ENCODE measurements around the gene SAMD4B.
A peak's percentile ranks its signal among the peaks of the same experiment; 100 is the strongest.

DNA sequence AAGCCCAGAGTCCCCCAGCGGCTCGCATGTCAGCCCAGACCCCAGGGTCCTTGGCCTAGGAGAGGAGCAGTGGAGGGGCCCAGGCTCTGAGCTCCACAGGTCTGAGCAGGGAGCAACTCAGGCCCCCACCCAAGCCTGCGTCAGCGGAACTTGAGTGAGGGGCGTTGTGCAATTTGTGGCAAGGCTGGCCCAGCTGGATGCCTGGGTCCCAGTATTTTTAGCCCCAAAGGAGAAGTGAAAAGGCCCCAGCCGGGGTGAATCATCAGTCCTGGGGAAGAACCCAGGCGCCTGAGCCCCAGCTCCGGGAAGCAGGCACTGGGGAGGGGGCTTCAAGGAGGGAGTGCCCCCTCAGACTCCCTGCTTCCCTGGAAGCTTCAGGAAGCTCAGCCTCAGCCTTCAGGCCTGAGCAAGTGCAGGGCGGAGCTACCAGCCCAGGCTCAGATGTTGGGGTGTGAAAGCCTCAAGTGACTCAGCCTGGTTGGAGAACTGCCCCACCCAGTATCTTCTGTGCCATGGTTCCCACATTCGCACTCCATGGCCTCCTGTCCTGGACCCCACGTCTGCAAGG, 56.2 kb downstream of the SAMD4B start:
- TF ChIP-seq, protein P1, sequence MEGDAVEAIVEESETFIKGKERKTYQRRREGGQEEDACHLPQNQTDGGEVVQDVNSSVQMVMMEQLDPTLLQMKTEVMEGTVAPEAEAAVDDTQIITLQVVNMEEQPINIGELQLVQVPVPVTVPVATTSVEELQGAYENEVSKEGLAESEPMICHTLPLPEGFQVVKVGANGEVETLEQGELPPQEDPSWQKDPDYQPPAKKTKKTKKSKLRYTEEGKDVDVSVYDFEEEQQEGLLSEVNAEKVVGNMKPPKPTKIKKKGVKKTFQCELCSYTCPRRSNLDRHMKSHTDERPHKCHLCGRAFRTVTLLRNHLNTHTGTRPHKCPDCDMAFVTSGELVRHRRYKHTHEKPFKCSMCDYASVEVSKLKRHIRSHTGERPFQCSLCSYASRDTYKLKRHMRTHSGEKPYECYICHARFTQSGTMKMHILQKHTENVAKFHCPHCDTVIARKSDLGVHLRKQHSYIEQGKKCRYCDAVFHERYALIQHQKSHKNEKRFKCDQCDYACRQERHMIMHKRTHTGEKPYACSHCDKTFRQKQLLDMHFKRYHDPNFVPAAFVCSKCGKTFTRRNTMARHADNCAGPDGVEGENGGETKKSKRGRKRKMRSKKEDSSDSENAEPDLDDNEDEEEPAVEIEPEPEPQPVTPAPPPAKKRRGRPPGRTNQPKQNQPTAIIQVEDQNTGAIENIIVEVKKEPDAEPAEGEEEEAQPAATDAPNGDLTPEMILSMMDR (IDR thresholded peaks at IDR 0.05), result no peak
- peak in 1 of 3 donors; percentile 46 for TF ChIP-seq POLR2A (IDR thresholded peaks at IDR 0.05)

Data from body of pancreas (tissue), 4 donors.